ENCODE results near the gene BDKRB2. TPM values are rescaled to one million over a fixed set of nuclear protein-coding genes. Genes with fewer than 3 reads are reported as not detected.
A peak's percentile ranks its signal among the peaks of the same experiment; 100 is the strongest.

BDKRB2 gene
- total RNA-seq, 4 donors from 2014 or later: 3.2 to 9.9 (median 5.3) TPM

DNA sequence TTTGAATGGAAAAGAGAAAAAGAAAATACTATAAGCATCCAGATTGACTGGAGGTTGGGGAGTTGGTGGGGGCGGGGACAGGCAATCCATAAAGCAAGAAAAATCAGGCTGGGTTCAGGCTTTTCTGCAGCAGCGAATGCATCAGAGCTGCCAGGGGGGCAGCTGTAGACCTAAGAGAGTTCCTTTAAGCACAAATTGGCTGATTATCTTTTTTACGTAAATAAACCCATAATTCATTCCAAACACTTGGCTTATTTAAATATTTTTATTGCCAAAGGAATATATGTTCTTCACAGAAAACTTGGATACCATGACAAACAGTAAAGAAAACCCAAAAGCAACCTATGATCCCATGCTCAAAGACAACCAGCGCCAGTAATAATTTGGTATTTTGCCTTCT is 10.2 kb downstream of the BDKRB2 start:
- H3K4me3 ChIP-seq (replicated peaks in 1 of 3): no peak overlapping the region
- intact Hi-C loops (cut with DNase I): no loop called here
- no peaks in the 10 kb centered on the region for H3K27me3 ChIP-seq
- H3K9me3 ChIP-seq: no peaks in the 10 kb centered on the region
- 74 to 93% methylated on average over 4 of the region's 4 CpGs for WGBS, 2 donors
- TF ChIP-seq POLR2A (IDR thresholded peaks at IDR 0.05) (no peak), CTCF (IDR thresholded peaks at IDR 0.05) (no peak)
- H3K36me3 ChIP-seq: no peaks in the 10 kb centered on the region
- no peak for DNase-seq
- H3K4me1 ChIP-seq: peaks cover 0 to 8% of the 10 kb centered on the region in 2 donors
- no peak overlapping the region for H3K27ac ChIP-seq

DNA sequence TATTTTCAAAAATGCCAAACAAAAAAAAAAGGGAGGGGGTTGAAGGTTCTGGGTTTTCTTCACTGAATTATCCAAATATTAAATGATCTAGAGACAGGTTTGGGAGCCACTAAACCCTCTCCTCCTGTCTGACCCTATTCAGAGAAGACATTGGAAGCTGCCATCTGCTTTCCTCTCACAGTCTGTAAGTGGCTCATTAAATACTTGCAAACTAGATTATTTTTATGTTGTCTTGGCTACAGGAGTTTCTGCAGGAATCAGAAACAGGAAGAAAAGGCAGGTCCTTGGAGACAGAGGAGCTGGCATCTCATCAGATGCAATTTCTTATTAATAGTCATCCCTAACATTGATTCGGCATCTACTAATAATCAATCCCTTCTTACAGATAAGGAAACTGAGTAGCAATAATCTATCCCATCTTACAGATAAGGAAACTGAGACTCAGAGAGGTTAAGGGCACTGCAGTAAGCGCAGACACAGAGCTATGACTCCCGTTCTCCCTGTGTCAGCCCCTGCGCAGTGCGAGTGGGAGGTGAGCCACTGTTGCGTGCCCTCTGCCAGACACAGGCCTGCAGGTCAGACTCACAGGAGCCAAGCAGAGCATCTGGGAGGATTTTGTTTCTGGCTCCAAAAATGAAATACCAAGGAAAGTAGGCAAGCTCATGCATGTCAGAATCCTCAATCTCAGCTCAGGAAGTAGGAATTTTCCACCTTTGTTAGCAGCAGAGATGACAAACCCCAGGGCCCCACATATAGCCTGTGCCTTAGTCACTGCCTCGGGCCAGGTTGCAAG is 11.0 kb downstream of the BDKRB2 start:
- no peak for TF ChIP-seq CTCF (IDR thresholded peaks at IDR 0.05)
- no peak for TF ChIP-seq POLR2A (IDR thresholded peaks at IDR 0.05)
- 84 to 91% methylated on average over 6 to 7 of the region's 7 CpGs for WGBS, 2 donors

GRCh38 chr14:96216627-96217026 is 12.0 kb downstream of the BDKRB2 start:
- no peak overlapping the region for H3K27ac ChIP-seq
- DNase-seq: no peak
- 93 to 95% methylated on average over 1 of the region's 1 CpG for WGBS, 2 donors
- no peak overlapping the region for H3K4me3 ChIP-seq (replicated peaks in 1 of 3)
- intact Hi-C loops (cut with DNase I): no loop called here
- peaks cover 7 to 18% of the 10 kb centered on the region in 2 donors for H3K4me1 ChIP-seq
- no peaks in the 10 kb centered on the region for H3K9me3 ChIP-seq
- H3K27me3 ChIP-seq: no peaks in the 10 kb centered on the region
- TF ChIP-seq CTCF (IDR thresholded peaks at IDR 0.05) (no peak), POLR2A (IDR thresholded peaks at IDR 0.05) (no peak)
- H3K36me3 ChIP-seq: no peaks in the 10 kb centered on the region

More for the DNA sequence above, 11.0 kb downstream of the BDKRB2 start:
- no peak for DNase-seq
- H3K9me3 ChIP-seq: no peaks in the 10 kb centered on the region
- peaks cover 0 to 8% of the 10 kb centered on the region in 2 donors for H3K4me1 ChIP-seq
- H3K4me3 ChIP-seq (replicated peaks in 1 of 3): no peak overlapping the region
- intact Hi-C loops (cut with DNase I): no loop called here
- no peaks in the 10 kb centered on the region for H3K36me3 ChIP-seq
- H3K27ac ChIP-seq: no peak overlapping the region
- H3K27me3 ChIP-seq: no peaks in the 10 kb centered on the region

- TF ChIP-seq POLR2A (IDR thresholded peaks at IDR 0.05) (no peak), CTCF (IDR thresholded peaks at IDR 0.05) (no peak)
These were observed 12.8 kb downstream of the BDKRB2 start for GRCh38 chr14:96217376-96217913.

GRCh38 chr14:96221109-96221650 is 16.5 kb downstream of the BDKRB2 start:
- Histone ChIP-seq H3K36me3 (no peaks in the 10 kb centered on the region), H3K27ac (peak overlapping the region in 2 of 3 donors; percentile 35 to 69), H3K4me1 (peaks cover 11 to 25% of the 10 kb centered on the region in 2 donors), H3K4me3 (replicated peaks in 1 of 3) (no peak overlapping the region), H3K9me3 (no peaks in the 10 kb centered on the region), H3K27me3 (no peaks in the 10 kb centered on the region)
- DNase-seq: no peak
- 67 to 72% methylated on average over 6 to 7 of the region's 7 CpGs for WGBS, 2 donors
- TF ChIP-seq CTCF (IDR thresholded peaks at IDR 0.05): no peak
- TF ChIP-seq POLR2A (IDR thresholded peaks at IDR 0.05): no peak
- intact Hi-C loops (cut with DNase I): no loop called here

More at GRCh38 chr14:96217376-96217913, 12.8 kb downstream of the BDKRB2 start:
- DNase-seq: peak; percentile 20 to 38
- intact Hi-C loops (cut with DNase I): no loop called here
- H3K36me3 ChIP-seq: no peaks in the 10 kb centered on the region
- no peak overlapping the region for H3K4me3 ChIP-seq (replicated peaks in 1 of 3)
- no peaks in the 10 kb centered on the region for H3K27me3 ChIP-seq
- H3K4me1 ChIP-seq: peaks cover 11 to 25% of the 10 kb centered on the region in 2 donors
- no peaks in the 10 kb centered on the region for H3K9me3 ChIP-seq
- 71 to 74% methylated on average over 8 of the region's 8 CpGs for WGBS, 2 donors
- no peak overlapping the region for H3K27ac ChIP-seq

Measured in thyroid gland (tissue), 4 donors.